Chondrocyte (in vitro differentiated cells): ENCODE results near the gene MRAS. TPM values are rescaled to one million over a fixed set of nuclear protein-coding genes. Genes with fewer than 3 reads are reported as not detected.

Source experiments
- DNase-seq: peaks from one replicate; pipeline ENCODE4 v3.0.0; 2021; ENCODE audit warnings: mixed read lengths, low spot score
- H3K27ac Mint-ChIP-seq: one replicate; pipeline ENCODE4 v1.8.0; 2021; ENCODE audit warnings: mild to moderate bottlenecking, moderate library complexity, mixed read lengths; ENCODE audit not compliant: unreplicated experiment
- H3K27me3 Mint-ChIP-seq: 2 replicates; pipeline ENCODE4 v1.8.0; 2021; ENCODE audit warnings: low read depth, mixed read lengths
- H3K36me3 Mint-ChIP-seq: 2 replicates; pipeline ENCODE4 v1.8.0; 2021; ENCODE audit warnings: low read depth, mixed read lengths
- H3K4me1 Mint-ChIP-seq: 2 replicates; pipeline ENCODE4 v1.8.0; 2021; ENCODE audit warnings: low read depth, mild to moderate bottlenecking, mixed read lengths
- H3K4me3 Mint-ChIP-seq: one replicate; pipeline ENCODE4 v1.8.0; 2021; ENCODE audit warnings: mild to moderate bottlenecking, moderate library complexity, mixed read lengths; ENCODE audit not compliant: unreplicated experiment
- H3K9me3 Mint-ChIP-seq: 2 replicates; pipeline ENCODE4 v1.8.0; 2021; ENCODE audit warnings: low read depth, mixed read lengths
- CTCF ChIP-seq: fragments of 200-600 bp; sonication (generic); IDR thresholded peaks from 2 replicates; pipeline ENCODE4 v1.5.0; 2021; ENCODE audit warnings: antibody characterized with exemption, mild to moderate bottlenecking, moderate library complexity
- total RNA-seq: library from RNA; stranded (reverse); gene quantifications from 3 replicates; pipeline ENCODE4 v1.2.1, GENCODE V29; 2021

Gene MRAS
- total RNA-seq, 1 donor from 2014 or later, result 68.4 TPM

GRCh38 chr3:138351151-138351550 lies 2.8 kb downstream of the MRAS start:
- TF ChIP-seq CTCF, result no peak
- H3K4me3 Mint-ChIP-seq, result no peak overlapping the region
- no peaks in the 10 kb centered on the region for H3K27me3 Mint-ChIP-seq
- peaks cover 41% of the 10 kb centered on the region for H3K4me1 Mint-ChIP-seq
- no peaks in the 10 kb centered on the region for H3K9me3 Mint-ChIP-seq
- H3K27ac Mint-ChIP-seq, result no peak overlapping the region
- H3K36me3 Mint-ChIP-seq, result no peaks in the 10 kb centered on the region
- DNase-seq, result no peak

- no peaks in the 10 kb centered on the region for H3K9me3 Mint-ChIP-seq
- H3K4me3 Mint-ChIP-seq, result no peak overlapping the region
- H3K27ac Mint-ChIP-seq, result no peak overlapping the region
- no peaks in the 10 kb centered on the region for H3K27me3 Mint-ChIP-seq
- no peak for DNase-seq
- peaks cover 48% of the 10 kb centered on the region for H3K4me1 Mint-ChIP-seq
- H3K36me3 Mint-ChIP-seq, result no peaks in the 10 kb centered on the region
- no peak for TF ChIP-seq CTCF
These were observed 3.7 kb downstream of the MRAS start for GRCh38 chr3:138351916-138352550.

- no peaks in the 10 kb centered on the region for H3K9me3 Mint-ChIP-seq
- H3K4me3 Mint-ChIP-seq, result no peak overlapping the region
- H3K4me1 Mint-ChIP-seq, result peaks cover 43% of the 10 kb centered on the region
- no peaks in the 10 kb centered on the region for H3K36me3 Mint-ChIP-seq
- TF ChIP-seq CTCF, result no peak
- H3K27me3 Mint-ChIP-seq, result no peaks in the 10 kb centered on the region
- H3K27ac Mint-ChIP-seq, result no peak overlapping the region
- no peak for DNase-seq
These were observed 6.0 kb downstream of the MRAS start for GRCh38 chr3:138354376-138354775.

- H3K4me1 Mint-ChIP-seq, result peaks cover 39% of the 10 kb centered on the region
- no peak for DNase-seq
- no peak overlapping the region for H3K27ac Mint-ChIP-seq
- H3K36me3 Mint-ChIP-seq, result no peaks in the 10 kb centered on the region
- H3K27me3 Mint-ChIP-seq, result no peaks in the 10 kb centered on the region
- no peak overlapping the region for H3K4me3 Mint-ChIP-seq
- H3K9me3 Mint-ChIP-seq, result no peaks in the 10 kb centered on the region
- no peak for TF ChIP-seq CTCF
These were observed 6.7 kb downstream of the MRAS start for GRCh38 chr3:138355071-138355470.

- TF ChIP-seq CTCF, result no peak
- no peak overlapping the region for H3K27ac Mint-ChIP-seq
- DNase-seq, result no peak
- no peak overlapping the region for H3K4me3 Mint-ChIP-seq
- H3K4me1 Mint-ChIP-seq, result peaks cover 33% of the 10 kb centered on the region
- no peaks in the 10 kb centered on the region for H3K9me3 Mint-ChIP-seq
- no peaks in the 10 kb centered on the region for H3K27me3 Mint-ChIP-seq
- no peaks in the 10 kb centered on the region for H3K36me3 Mint-ChIP-seq
These were observed 8.5 kb downstream of the MRAS start for GRCh38 chr3:138356730-138357405.
